HEK293 (cell line): ENCODE data around the gene ALG8.

Experiments
- CTCF ChIA-PET: fragments of 350-600 bp; formaldehyde crosslinking; extraction: SDS; loops from one replicate; lab custom pipeline; 2021; ENCODE audit warnings: antibody characterized with exemption; lab: Yijun Ruan, JAX
- POLR2A ChIA-PET: fragments of 300-600 bp; formaldehyde crosslinking; extraction: SDS; loops from one replicate; lab custom pipeline; 2020; ENCODE audit warnings: antibody characterized with exemption, inconsistent platforms; lab: Yijun Ruan, JAX
- H3K27ac ChIP-seq: fragments of 200-500 bp; sonication (Bioruptor generic); 2 replicates; pipeline ENCODE4 v1.5.1; 2014; ENCODE audit warnings: low read depth, low read length, control low read depth, inconsistent platforms; ENCODE audit errors: extremely low read depth
- H3K36me3 ChIP-seq, 2 experiments: fragments of 200-500 bp in 1 of 2; sonication (Bioruptor generic) in 1 of 2; 1 replicate in 1 of 2; 2 replicates in 1 of 2; pipeline ENCODE4 v1.5.1; 2014 to 2017; ENCODE audit warnings: inconsistent platforms in 2 of 2, low read length in 2 of 2; ENCODE audit not compliant: control insufficient read depth in 2 of 2, insufficient read depth in 1 of 2
- H3K4me1 ChIP-seq: fragments of 200-500 bp; sonication (Bioruptor generic); 2 replicates; pipeline ENCODE4 v1.5.1; 2014; ENCODE audit warnings: mild to moderate bottlenecking, low read length, inconsistent platforms; ENCODE audit not compliant: control insufficient read depth, insufficient read depth
- H3K4me3 ChIP-seq: 2 replicates; pipeline ENCODE4 v1.5.1; 2011; ENCODE audit warnings: low read depth, mild to moderate bottlenecking, control low read depth, low read length, moderate library complexity
- H3K9me3 ChIP-seq: fragments of 200-500 bp; sonication (Bioruptor generic); 2 replicates; pipeline ENCODE4 v1.5.1; 2014; ENCODE audit warnings: low read depth, low read length, inconsistent platforms; ENCODE audit not compliant: control insufficient read depth, insufficient read depth
- BCL11B ChIP-seq: fragments of 450-650 bp; formaldehyde crosslinking; IDR thresholded peaks from 2 replicates; pipeline ENCODE4 v1.5.1; 2016; ENCODE audit warnings: low read depth, missing biosample characterization, missing genetic modification characterization
- RBAK ChIP-seq: fragments of 450-650 bp; formaldehyde crosslinking; IDR thresholded peaks from 2 replicates; pipeline ENCODE4 v1.5.1; 2016; ENCODE audit warnings: missing biosample characterization, missing genetic modification characterization
- ZFHX2 ChIP-seq: fragments of 450-650 bp; formaldehyde crosslinking; conservative IDR thresholded peaks from 2 replicates; pipeline ENCODE4 v1.5.1; 2016; ENCODE audit warnings: missing biosample characterization, missing genetic modification characterization
- ZIC2 ChIP-seq: fragments of 450-650 bp; formaldehyde crosslinking; IDR thresholded peaks from 2 replicates; pipeline ENCODE4 v1.5.1; 2016; ENCODE audit warnings: missing biosample characterization, missing genetic modification characterization
- ZNF404 ChIP-seq: fragments of 450-650 bp; formaldehyde crosslinking; IDR thresholded peaks from 2 replicates; pipeline ENCODE4 v1.5.1; 2017; ENCODE audit warnings: missing biosample characterization, missing genetic modification characterization
- ZNF423 ChIP-seq: fragments of 450-650 bp; formaldehyde crosslinking; IDR thresholded peaks from 2 replicates; pipeline ENCODE4 v1.5.1; 2016; ENCODE audit warnings: missing biosample characterization, missing genetic modification characterization
- ZNF544 ChIP-seq: fragments of 450-650 bp; formaldehyde crosslinking; IDR thresholded peaks from 2 replicates; pipeline ENCODE4 v1.5.0; 2017; ENCODE audit warnings: missing biosample characterization, missing genetic modification characterization
- ZNF623 ChIP-seq: fragments of 450-650 bp; formaldehyde crosslinking; IDR thresholded peaks from 2 replicates; pipeline ENCODE4 v1.5.1; 2016; ENCODE audit warnings: missing biosample characterization, missing genetic modification characterization
- ZNF639 ChIP-seq: fragments of 450-650 bp; formaldehyde crosslinking; IDR thresholded peaks from 2 replicates; pipeline ENCODE4 v1.5.1; 2016; ENCODE audit warnings: missing biosample characterization, missing genetic modification characterization
- ZNF677 ChIP-seq: fragments of 450-650 bp; IDR thresholded peaks from 2 replicates; pipeline ENCODE4 v1.5.0; 2018; ENCODE audit warnings: missing biosample characterization, mild to moderate bottlenecking, missing genetic modification characterization, moderate library complexity
- ZNF837 ChIP-seq: fragments of 450-650 bp; formaldehyde crosslinking; IDR thresholded peaks from 2 replicates; pipeline ENCODE4 v1.5.1; 2016; ENCODE audit warnings: missing biosample characterization, missing genetic modification characterization
- ZNF843 ChIP-seq: fragments of 450-650 bp; formaldehyde crosslinking; IDR thresholded peaks from 2 replicates; pipeline ENCODE4 v1.5.1; 2016; ENCODE audit warnings: missing biosample characterization, missing genetic modification characterization
- ZSCAN18 ChIP-seq: fragments of 450-650 bp; formaldehyde crosslinking; IDR thresholded peaks from 2 replicates; pipeline ENCODE4 v1.5.1; 2016; ENCODE audit warnings: missing biosample characterization, missing genetic modification characterization
- TF ChIP-seq, protein P1 (sequence below): fragments of 450-650 bp; formaldehyde crosslinking; IDR thresholded peaks from 2 replicates; pipeline ENCODE4 v1.5.1; 2016; ENCODE audit warnings: missing biosample characterization, missing genetic modification characterization, low read depth
- TF ChIP-seq, protein P2 (sequence below): fragments of 450-650 bp; formaldehyde crosslinking; conservative IDR thresholded peaks from 2 replicates; pipeline ENCODE4 v1.5.1; 2016; ENCODE audit warnings: low read depth, missing biosample characterization, missing genetic modification characterization
- TF ChIP-seq, protein P3 (sequence below): fragments of 450-650 bp; formaldehyde crosslinking; IDR thresholded peaks from 2 replicates; pipeline ENCODE4 v1.5.1; 2016; ENCODE audit warnings: missing biosample characterization, missing genetic modification characterization, borderline replicate concordance

ALG8 gene

GRCh38 chr11:78140392-78141077, 1.1 kb upstream of the ALG8 start:
- POLR2A ChIA-PET = interaction anchor here (1.5 to 1.9 kb wide), 3 partner anchors 11 to 146 kb away, joined by 4 to 18 read pairs (median 8); partner anchors contain the start of gene INTS4
- CTCF ChIA-PET = interaction anchor here (1.2 kb wide), 1 partner anchor 424 kb away, joined by 6 read pairs; no protein-coding TSS in a partner anchor
- H3K27ac ChIP-seq = no peak overlapping the region
- no peak overlapping the region; the same call in 1 of the 2 replicates for H3K4me3 ChIP-seq
- H3K9me3 ChIP-seq = no peaks in the 10 kb centered on the region
- no peak for TF ChIP-seq BCL11B
- TF ChIP-seq, protein P1, sequence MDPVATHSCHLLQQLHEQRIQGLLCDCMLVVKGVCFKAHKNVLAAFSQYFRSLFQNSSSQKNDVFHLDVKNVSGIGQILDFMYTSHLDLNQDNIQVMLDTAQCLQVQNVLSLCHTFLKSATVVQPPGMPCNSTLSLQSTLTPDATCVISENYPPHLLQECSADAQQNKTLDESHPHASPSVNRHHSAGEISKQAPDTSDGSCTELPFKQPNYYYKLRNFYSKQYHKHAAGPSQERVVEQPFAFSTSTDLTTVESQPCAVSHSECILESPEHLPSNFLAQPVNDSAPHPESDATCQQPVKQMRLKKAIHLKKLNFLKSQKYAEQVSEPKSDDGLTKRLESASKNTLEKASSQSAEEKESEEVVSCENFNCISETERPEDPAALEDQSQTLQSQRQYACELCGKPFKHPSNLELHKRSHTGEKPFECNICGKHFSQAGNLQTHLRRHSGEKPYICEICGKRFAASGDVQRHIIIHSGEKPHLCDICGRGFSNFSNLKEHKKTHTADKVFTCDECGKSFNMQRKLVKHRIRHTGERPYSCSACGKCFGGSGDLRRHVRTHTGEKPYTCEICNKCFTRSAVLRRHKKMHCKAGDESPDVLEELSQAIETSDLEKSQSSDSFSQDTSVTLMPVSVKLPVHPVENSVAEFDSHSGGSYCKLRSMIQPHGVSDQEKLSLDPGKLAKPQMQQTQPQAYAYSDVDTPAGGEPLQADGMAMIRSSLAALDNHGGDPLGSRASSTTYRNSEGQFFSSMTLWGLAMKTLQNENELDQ = no peak
- TF ChIP-seq ZNF677 (tag by site-specific recombination) = no peak
- TF ChIP-seq ZNF404 (tag by site-specific recombination) = no peak
- peak; percentile 18; the same call in 1 of the 2 replicates for TF ChIP-seq ZFHX2
- TF ChIP-seq, protein P2, sequence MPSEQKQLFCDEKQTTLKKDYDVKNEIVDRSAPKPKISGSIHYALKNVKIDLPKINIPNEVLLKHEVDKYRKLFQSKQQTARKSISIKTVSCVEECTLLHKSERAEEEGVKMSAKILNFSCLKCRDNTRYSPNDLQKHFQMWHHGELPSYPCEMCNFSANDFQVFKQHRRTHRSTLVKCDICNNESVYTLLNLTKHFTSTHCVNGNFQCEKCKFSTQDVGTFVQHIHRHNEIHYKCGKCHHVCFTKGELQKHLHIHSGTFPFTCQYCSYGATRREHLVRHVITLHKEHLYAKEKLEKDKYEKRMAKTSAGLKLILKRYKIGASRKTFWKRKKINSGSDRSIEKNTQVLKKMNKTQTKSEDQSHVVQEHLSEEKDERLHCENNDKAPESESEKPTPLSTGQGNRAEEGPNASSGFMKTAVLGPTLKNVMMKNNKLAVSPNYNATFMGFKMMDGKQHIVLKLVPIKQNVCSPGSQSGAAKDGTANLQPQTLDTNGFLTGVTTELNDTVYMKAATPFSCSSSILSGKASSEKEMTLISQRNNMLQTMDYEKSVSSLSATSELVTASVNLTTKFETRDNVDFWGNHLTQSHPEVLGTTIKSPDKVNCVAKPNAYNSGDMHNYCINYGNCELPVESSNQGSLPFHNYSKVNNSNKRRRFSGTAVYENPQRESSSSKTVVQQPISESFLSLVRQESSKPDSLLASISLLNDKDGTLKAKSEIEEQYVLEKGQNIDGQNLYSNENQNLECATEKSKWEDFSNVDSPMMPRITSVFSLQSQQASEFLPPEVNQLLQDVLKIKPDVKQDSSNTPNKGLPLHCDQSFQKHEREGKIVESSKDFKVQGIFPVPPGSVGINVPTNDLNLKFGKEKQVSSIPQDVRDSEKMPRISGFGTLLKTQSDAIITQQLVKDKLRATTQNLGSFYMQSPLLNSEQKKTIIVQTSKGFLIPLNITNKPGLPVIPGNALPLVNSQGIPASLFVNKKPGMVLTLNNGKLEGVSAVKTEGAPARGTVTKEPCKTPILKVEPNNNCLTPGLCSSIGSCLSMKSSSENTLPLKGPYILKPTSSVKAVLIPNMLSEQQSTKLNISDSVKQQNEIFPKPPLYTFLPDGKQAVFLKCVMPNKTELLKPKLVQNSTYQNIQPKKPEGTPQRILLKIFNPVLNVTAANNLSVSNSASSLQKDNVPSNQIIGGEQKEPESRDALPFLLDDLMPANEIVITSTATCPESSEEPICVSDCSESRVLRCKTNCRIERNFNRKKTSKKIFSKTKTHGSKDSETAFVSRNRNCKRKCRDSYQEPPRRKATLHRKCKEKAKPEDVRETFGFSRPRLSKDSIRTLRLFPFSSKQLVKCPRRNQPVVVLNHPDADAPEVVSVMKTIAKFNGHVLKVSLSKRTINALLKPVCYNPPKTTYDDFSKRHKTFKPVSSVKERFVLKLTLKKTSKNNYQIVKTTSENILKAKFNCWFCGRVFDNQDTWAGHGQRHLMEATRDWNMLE (tag by site-specific recombination) = no peak
- no peaks in the 10 kb centered on the region for H3K4me1 ChIP-seq
- H3K36me3 ChIP-seq = peaks cover 6 to 50% of the 10 kb centered on the region in 2 experiments; a peak in 2 of 3 replicates

DNA sequence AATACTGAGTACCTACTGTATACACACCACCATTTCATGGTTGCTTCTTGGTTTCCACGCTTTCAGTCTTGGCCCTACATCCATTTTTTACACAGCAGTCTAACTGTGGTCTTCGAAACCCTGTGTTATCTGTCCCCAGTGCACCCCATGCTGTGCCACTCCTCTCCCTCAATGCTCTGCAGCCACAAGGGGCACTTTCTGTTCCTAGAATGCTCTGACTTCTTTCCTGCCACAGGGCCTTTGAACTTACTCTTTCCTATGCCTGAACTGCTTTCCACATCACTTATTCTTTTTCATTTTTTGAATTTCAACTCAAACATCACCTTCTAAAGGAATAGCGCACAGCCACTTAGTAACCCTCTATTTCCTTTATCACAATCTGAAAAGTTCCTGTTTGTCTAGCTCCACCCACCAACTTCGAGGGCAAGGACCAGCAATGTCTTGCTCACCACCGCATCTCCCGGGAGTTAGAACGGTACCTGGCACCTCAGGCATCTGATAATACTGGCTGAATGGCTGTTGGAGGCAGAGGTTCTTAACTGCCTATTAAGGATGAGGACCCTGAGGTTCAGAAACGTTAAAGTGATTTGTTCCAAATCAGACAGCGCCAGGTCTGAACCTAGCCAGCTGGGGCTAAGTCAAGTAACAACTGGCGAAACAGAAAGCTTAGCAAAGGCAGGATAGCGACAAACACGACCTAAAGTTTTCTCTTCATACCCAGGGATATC, 568 bp downstream of the ALG8 start:
- Histone ChIP-seq H3K4me1 (no peaks in the 10 kb centered on the region), H3K36me3 (peaks cover 8 to 54% of the 10 kb centered on the region in 2 experiments; a peak in 2 of 3 replicates), H3K4me3 (peak overlapping the region; percentile 86), H3K27ac (peak overlapping the region; percentile 46; the same call in 1 of the 2 replicates), H3K9me3 (no peaks in the 10 kb centered on the region)
- POLR2A ChIA-PET = interaction anchor here (0.6 to 1.9 kb wide), 15 partner anchors 9 to 436 kb away, joined by 3 to 21 read pairs (median 3); partner anchors contain the start of genes INTS4, KCTD21, NARS2 and USP35
- CTCF ChIA-PET = no interaction called here
- no peak for TF ChIP-seq ZNF544 (tag by site-specific recombination)
- TF ChIP-seq ZNF639 (tag by site-specific recombination) = no peak
- TF ChIP-seq, protein P3, sequence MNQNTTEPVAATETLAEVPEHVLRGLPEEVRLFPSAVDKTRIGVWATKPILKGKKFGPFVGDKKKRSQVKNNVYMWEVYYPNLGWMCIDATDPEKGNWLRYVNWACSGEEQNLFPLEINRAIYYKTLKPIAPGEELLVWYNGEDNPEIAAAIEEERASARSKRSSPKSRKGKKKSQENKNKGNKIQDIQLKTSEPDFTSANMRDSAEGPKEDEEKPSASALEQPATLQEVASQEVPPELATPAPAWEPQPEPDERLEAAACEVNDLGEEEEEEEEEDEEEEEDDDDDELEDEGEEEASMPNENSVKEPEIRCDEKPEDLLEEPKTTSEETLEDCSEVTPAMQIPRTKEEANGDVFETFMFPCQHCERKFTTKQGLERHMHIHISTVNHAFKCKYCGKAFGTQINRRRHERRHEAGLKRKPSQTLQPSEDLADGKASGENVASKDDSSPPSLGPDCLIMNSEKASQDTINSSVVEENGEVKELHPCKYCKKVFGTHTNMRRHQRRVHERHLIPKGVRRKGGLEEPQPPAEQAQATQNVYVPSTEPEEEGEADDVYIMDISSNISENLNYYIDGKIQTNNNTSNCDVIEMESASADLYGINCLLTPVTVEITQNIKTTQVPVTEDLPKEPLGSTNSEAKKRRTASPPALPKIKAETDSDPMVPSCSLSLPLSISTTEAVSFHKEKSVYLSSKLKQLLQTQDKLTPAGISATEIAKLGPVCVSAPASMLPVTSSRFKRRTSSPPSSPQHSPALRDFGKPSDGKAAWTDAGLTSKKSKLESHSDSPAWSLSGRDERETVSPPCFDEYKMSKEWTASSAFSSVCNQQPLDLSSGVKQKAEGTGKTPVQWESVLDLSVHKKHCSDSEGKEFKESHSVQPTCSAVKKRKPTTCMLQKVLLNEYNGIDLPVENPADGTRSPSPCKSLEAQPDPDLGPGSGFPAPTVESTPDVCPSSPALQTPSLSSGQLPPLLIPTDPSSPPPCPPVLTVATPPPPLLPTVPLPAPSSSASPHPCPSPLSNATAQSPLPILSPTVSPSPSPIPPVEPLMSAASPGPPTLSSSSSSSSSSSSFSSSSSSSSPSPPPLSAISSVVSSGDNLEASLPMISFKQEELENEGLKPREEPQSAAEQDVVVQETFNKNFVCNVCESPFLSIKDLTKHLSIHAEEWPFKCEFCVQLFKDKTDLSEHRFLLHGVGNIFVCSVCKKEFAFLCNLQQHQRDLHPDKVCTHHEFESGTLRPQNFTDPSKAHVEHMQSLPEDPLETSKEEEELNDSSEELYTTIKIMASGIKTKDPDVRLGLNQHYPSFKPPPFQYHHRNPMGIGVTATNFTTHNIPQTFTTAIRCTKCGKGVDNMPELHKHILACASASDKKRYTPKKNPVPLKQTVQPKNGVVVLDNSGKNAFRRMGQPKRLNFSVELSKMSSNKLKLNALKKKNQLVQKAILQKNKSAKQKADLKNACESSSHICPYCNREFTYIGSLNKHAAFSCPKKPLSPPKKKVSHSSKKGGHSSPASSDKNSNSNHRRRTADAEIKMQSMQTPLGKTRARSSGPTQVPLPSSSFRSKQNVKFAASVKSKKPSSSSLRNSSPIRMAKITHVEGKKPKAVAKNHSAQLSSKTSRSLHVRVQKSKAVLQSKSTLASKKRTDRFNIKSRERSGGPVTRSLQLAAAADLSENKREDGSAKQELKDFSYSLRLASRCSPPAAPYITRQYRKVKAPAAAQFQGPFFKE (tag by site-specific recombination) = no peak
- 0 out of 2 replicates have a peak, but pooled peaks have one; percentile 9 for TF ChIP-seq ZIC2
- TF ChIP-seq ZNF837 (tag by site-specific recombination) = no peak
- peak; percentile 99 for TF ChIP-seq ZNF623
- TF ChIP-seq ZNF423 (tag by site-specific recombination) = no peak
- TF ChIP-seq ZNF843 (tag by site-specific recombination) = no peak
- no peak for TF ChIP-seq ZSCAN18 (tag by site-specific recombination)
- no peak for TF ChIP-seq RBAK (tag by site-specific recombination)
